K562 (cell line): Measurements from ENCODE around the gene TOM1L2. TPM values are rescaled to one million over a fixed set of nuclear protein-coding genes. Genes with fewer than 3 reads are reported as not detected.

Experiments used
- ELF4 ChIP-seq: fragments of 450-650 bp; formaldehyde crosslinking; IDR thresholded peaks from 2 replicates; pipeline ENCODE4 v1.4.0; 2022; ENCODE audit warnings: missing genetic modification characterization
- GABPB1 ChIP-seq: sonication (generic); formaldehyde crosslinking; IDR thresholded peaks from 2 replicates; pipeline ENCODE4 v1.8.0; 2022; ENCODE audit warnings: mild to moderate bottlenecking, missing genetic modification reagents
- RHOXF2B ChIP-seq: fragments of 250-450 bp; sonication (Bioruptor Pico); conservative IDR thresholded peaks from 2 replicates; pipeline ENCODE4 v1.5.1; 2021
- ZBTB33 ChIP-seq: sonication (generic); formaldehyde crosslinking; IDR thresholded peaks from 2 replicates; pipeline ENCODE4 v1.8.1; 2023; ENCODE audit warnings: mild to moderate bottlenecking, missing genetic modification reagents
- ZNF778 ChIP-seq: fragments of 450-650 bp; formaldehyde crosslinking; IDR thresholded peaks from 2 replicates; pipeline ENCODE4 v1.4.0; 2020; ENCODE audit warnings: mild to moderate bottlenecking, moderate library complexity
- polyA plus RNA-seq, 8 experiments: library from polyadenylated mRNA; depleted of rRNA in 4 of 8; stranded (reverse) in 5 of 8; unstranded in 3 of 8; fragments of >200 nt; fragmentation: Nextera tagmentation in 2 of 8; fragmentation: Illumina TruSeq in 1 of 8; extraction: Ambion mirVana in 2 of 8; extraction: Trizol in 1 of 8; gene quantifications; 2 replicates each; pipeline versions ENCODE4 v1.2.1 to v1.2.3, GENCODE V29; 2011 to 2014; ENCODE audit warnings: inconsistent platforms in 1 of 8, missing spikeins in 1 of 8
- total RNA-seq, 7 experiments: library from RNA; depleted of rRNA in 6 of 7; stranded (reverse); fragments of >200 nt in 6 of 7; fragmentation: Illumina TruSeq in 2 of 7; extraction: Trizol in 2 of 7; gene quantifications; 2 replicates each; pipeline versions ENCODE4 v1.2.1 to v1.2.3, GENCODE V29; 2011 to 2021; ENCODE audit warnings: low replicate concordance in 1 of 7
- TF ChIP-seq, protein P1 (sequence below): fragments of 250-450 bp; sonication (Bioruptor Pico); IDR thresholded peaks from 2 replicates; pipeline ENCODE4 v1.4.0; 2020; ENCODE audit warnings: mild to moderate bottlenecking, moderate library complexity

The TOM1L2 gene
- total and polyA plus RNA-seq, 9 of the 15 experiments (the other 6 are each of a cell fraction or from before 2014, with no cell fraction given): 0.07 to 6.0 (median 2.5) TPM

- TF ChIP-seq, protein P1, sequence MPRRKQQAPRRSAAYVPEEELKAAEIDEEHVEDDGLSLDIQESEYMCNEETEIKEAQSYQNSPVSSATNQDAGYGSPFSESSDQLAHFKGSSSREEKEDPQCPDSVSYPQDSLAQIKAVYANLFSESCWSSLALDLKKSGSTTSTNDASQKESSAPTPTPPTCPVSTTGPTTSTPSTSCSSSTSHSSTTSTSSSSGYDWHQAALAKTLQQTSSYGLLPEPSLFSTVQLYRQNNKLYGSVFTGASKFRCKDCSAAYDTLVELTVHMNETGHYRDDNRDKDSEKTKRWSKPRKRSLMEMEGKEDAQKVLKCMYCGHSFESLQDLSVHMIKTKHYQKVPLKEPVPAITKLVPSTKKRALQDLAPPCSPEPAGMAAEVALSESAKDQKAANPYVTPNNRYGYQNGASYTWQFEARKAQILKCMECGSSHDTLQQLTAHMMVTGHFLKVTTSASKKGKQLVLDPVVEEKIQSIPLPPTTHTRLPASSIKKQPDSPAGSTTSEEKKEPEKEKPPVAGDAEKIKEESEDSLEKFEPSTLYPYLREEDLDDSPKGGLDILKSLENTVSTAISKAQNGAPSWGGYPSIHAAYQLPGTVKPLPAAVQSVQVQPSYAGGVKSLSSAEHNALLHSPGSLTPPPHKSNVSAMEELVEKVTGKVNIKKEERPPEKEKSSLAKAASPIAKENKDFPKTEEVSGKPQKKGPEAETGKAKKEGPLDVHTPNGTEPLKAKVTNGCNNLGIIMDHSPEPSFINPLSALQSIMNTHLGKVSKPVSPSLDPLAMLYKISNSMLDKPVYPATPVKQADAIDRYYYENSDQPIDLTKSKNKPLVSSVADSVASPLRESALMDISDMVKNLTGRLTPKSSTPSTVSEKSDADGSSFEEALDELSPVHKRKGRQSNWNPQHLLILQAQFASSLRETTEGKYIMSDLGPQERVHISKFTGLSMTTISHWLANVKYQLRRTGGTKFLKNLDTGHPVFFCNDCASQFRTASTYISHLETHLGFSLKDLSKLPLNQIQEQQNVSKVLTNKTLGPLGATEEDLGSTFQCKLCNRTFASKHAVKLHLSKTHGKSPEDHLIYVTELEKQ (CRISPR knock-in tag): no peak
- TF ChIP-seq ELF4 (CRISPR knock-in tag): no peak
- TF ChIP-seq ZBTB33: no peak
- TF ChIP-seq ZNF778 (CRISPR knock-in tag): no peak
- TF ChIP-seq RHOXF2B (CRISPR knock-in tag): no peak
- TF ChIP-seq GABPB1 (CRISPR knock-in tag): no peak
Measured at GRCh38 chr17:17853811-17854447, 118.3 kb downstream of the TOM1L2 start (continued).
